ENCODE results near the gene ARHGEF16.

DNA sequence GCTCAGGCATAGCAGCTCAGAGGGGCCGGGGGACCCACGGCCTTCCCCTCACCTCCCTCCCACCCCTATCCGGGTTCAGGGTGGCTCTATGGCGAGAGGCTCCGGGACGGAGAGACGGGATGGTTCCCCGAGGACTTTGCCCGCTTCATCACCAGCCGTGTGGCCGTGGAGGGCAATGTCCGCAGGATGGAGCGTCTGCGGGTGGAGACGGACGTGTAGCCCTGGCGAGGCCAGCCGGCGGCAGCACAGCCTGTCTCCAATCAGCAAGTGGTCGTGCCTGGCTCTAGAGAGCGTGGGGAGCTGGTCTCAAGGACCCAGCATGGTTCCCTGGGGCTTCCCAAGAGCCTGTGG lies 25.9 kb downstream of the ARHGEF16 start:
- TF ChIP-seq POLR2A (IDR thresholded peaks at IDR 0.05; ENCODE audit: low read length) (no peak), GATA1 (IDR thresholded peaks at IDR 0.05; ENCODE audit: low read depth, low read length) (no peak)
